Astrocyte of the hippocampus (primary cell): ENCODE results near the gene BAIAP2.

ENCODE experiments used
- DNase-seq: peaks from one replicate; pipeline ENCODE4 v3.0.0; 2011; ENCODE audit warnings: low read depth, low spot score

Gene BAIAP2

GRCh38 chr17:81034779-81035520 lies at the start of gene BAIAP2:
BAIAP2 (plus strand) TSS chr17:81035151; CDS start chr17:81035255, 104 bp downstream.
- peak; percentile 98 for DNase-seq

- no peak for DNase-seq
These were observed 48.9 kb upstream of the BAIAP2 start for GRCh38 chr17:80986046-80986445.

- no peak for DNase-seq
These were observed 48.0 kb upstream of the BAIAP2 start for GRCh38 chr17:80986816-80987475.

- no peak for DNase-seq
These were observed 47.0 kb upstream of the BAIAP2 start for GRCh38 chr17:80987941-80988461.

GRCh38 chr17:80989586-80989913 lies 45.4 kb upstream of the BAIAP2 start:
- DNase-seq: no peak

- no peak for DNase-seq
These were observed 43.9 kb upstream of the BAIAP2 start for GRCh38 chr17:80990921-80991644.

GRCh38 chr17:80991645-80992076 lies 43.3 kb upstream of the BAIAP2 start, which contains the start of gene CHMP6:
CHMP6 (plus strand) TSS chr17:80991841; CDS start chr17:80991919, 78 bp downstream.
- DNase-seq: peak; percentile 93

GRCh38 chr17:80992077-80992947 lies 42.6 kb upstream of the BAIAP2 start:
- peak; percentile 56 for DNase-seq

GRCh38 chr17:80992948-80993624 lies 41.9 kb upstream of the BAIAP2 start:
- no peak for DNase-seq

GRCh38 chr17:80995131-80995530 lies 39.8 kb upstream of the BAIAP2 start:
- DNase-seq: no peak

- DNase-seq: no peak
These were observed 38.3 kb upstream of the BAIAP2 start for GRCh38 chr17:80996422-80997305.

GRCh38 chr17:80997424-80998117 lies 37.4 kb upstream of the BAIAP2 start:
- DNase-seq: peak; percentile 88

- no peak for DNase-seq
These were observed 36.7 kb upstream of the BAIAP2 start for GRCh38 chr17:80998118-80998747.

GRCh38 chr17:80998748-80999535 lies 36.0 kb upstream of the BAIAP2 start:
- DNase-seq: no peak

GRCh38 chr17:80999536-81000333 lies 35.2 kb upstream of the BAIAP2 start:
- no peak for DNase-seq

GRCh38 chr17:81000334-81000630 lies 34.7 kb upstream of the BAIAP2 start:
- no peak for DNase-seq
